LNCaP clone FGC (cell line): Measurements from ENCODE around the gene NOL8.

ENCODE experiments used
- DNase-seq: peaks from one replicate; pipeline ENCODE4 v3.0.0-alpha.2; 2011; ENCODE audit warnings: low read depth
- H3K4me3 ChIP-seq: 2 replicates; pipeline ENCODE4 v1.5.1; 2011; ENCODE audit warnings: mild to moderate bottlenecking, low read depth, low read length, control low read depth
- TF ChIP-seq, protein P1 (sequence below): IDR thresholded peaks from 2 replicates; pipeline ENCODE4 v1.5.1; 2012; ENCODE audit warnings: mild to moderate bottlenecking; ENCODE audit not compliant: control insufficient read depth, insufficient read depth; ENCODE audit errors: extremely low read depth

Gene NOL8

DNA sequence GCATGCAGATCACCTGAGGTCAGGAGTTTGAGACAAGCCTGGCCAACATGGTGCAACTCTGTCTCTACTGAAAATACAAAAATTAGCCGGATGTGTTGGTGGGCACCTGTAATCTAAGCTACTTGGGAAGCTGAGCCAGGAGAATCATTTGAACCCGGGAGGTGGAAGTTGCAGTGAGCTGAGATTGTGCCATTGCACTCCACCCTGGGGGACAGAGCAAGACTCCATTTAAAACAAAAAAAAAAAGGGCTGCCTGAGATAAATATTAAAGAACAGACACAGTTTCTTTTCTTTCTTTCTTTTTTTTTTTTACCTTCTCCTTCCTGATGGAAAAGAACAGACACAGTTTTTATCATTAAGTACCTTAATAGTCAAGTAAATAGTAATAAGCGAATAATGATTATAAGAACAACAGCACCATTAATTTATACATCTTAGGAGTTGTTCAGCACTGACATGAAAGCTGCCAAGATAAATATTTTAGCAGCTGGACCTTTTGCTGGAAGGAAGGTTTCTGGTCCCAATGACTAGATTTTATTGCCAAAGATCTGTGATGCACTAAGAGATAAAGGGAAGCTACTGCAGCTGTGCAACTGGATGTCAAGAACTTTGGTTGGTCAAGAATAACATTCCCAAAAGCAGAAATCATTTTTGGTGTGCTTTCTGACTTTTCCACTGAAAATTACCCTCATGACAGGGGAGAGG, 7.6 kb upstream of the NOL8 start:
- H3K4me3 ChIP-seq, result no peak overlapping the region
- peak; percentile 96 for DNase-seq
- TF ChIP-seq, protein P1, sequence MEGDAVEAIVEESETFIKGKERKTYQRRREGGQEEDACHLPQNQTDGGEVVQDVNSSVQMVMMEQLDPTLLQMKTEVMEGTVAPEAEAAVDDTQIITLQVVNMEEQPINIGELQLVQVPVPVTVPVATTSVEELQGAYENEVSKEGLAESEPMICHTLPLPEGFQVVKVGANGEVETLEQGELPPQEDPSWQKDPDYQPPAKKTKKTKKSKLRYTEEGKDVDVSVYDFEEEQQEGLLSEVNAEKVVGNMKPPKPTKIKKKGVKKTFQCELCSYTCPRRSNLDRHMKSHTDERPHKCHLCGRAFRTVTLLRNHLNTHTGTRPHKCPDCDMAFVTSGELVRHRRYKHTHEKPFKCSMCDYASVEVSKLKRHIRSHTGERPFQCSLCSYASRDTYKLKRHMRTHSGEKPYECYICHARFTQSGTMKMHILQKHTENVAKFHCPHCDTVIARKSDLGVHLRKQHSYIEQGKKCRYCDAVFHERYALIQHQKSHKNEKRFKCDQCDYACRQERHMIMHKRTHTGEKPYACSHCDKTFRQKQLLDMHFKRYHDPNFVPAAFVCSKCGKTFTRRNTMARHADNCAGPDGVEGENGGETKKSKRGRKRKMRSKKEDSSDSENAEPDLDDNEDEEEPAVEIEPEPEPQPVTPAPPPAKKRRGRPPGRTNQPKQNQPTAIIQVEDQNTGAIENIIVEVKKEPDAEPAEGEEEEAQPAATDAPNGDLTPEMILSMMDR, result no peak

DNA sequence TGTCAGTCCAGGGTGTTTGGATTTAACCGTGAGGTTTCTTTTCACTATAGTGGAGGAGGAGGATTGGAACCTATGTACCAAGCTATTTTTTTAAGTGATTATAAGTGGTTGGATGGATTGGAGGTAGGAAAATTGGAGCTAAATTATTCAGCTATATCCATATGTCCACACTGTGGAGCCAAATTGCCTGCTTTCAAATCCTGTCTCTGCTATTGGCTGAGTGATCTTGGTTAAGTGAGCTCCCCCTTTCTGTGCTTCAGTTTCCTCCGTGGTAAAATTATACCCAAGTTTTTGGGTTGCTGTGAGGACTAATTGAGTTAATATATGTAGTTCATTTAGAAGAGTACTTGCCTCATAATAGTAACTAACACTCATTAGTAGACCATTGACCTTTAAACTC, 3.1 kb upstream of the NOL8 start:
- no peak overlapping the region for H3K4me3 ChIP-seq
- DNase-seq, result no peak

DNA sequence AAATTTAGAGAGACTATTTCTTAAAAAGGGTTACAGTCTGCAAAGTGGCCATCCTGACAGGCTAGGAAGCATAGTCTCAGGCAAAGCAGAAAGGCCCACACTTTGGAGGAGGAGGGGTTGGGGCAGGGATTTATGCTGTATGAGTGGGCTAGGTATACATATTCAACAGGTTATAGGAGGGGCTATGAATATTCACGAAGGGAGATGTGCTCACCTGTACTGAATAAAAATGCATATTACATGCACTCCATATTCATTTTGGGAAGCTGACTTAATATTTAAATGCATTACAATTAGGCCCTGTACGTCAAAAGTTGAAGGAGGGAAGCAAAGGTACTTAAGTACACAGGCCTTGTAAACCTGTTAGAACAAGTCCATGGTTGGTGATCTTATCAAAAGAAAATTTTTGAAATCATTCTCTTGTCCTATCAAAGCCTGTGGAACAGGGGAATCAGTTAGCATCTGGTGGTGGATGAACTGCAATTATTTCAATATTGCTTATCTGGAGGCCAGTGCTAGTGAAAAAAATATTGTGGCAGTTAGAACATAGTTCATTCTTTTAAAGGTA, 2.2 kb upstream of the NOL8 start:
- DNase-seq, result no peak
- H3K4me3 ChIP-seq, result no peak overlapping the region
- TF ChIP-seq, protein P1, result no peak

More for the DNA sequence above, 3.1 kb upstream of the NOL8 start:
- TF ChIP-seq, protein P1, result peak; percentile 49

DNA sequence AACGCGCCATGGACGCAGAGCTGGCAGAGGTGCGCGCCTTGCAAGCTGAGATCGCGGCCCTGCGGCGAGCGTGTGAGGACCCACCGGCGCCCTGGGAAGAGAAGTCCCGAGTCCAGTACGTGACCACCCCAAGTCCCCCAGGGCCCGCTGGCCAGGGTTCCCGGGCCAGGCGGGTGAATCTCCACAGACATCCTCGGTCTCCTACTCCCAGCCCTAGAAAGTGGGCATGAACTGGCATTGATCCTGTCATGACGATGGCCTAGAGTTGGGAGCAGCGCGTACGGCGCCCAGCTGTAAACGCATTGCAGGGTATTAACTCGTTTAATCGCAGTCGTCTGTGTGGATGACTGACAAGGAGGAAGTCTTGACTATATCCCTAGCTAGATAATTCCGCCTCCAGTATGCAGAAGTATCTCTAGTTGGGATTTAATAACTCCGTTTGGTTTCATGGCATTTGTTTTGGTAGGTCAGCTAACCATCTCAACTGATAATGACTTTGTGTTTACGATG, 896 bp upstream of the NOL8 start:
- TF ChIP-seq, protein P1, result no peak
- DNase-seq, result no peak
- peak overlapping the region; percentile 89 for H3K4me3 ChIP-seq

DNA sequence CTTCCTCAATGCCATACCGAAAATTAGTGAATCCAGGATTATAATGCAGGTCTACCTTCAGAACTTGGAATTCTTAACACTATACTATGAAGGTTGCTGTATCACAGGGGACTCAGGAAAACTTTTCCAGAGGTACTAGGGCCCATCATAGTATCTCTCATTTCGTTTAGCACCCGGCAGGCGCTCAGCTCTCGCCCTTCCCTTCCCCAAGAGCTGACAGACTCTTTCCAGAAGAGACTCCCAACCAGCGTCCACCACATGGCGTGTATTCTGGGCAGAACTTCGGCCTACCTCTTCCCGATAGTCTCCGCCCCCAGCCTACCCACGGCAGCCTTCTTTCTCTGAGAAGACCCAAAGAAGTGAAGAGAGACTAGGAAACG, 271 bp downstream of the NOL8 start:
- TF ChIP-seq, protein P1, result no peak
- H3K4me3 ChIP-seq, result peak overlapping the region; percentile 89
- DNase-seq, result no peak

DNA sequence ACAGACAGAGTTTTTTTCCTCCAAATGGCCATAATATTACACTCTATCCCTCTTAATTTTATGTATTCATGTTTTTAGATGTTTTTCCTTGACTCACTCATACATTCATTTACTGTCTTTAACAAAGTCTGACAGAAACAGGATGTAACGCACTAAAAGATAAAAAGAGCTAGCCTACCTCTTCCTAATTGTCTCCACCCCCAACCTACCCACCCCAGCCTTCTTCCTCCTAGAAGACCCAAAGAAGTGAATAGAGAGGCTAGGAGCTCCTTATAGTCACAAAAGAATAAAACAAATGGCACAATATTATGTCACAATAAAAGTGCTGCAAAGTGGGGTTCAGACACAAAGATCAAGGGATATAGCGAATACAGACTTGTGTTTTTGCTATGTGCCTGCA, 719 bp downstream of the NOL8 start:
- TF ChIP-seq, protein P1, result no peak
- H3K4me3 ChIP-seq, result peak overlapping the region; percentile 89
- no peak for DNase-seq

DNA sequence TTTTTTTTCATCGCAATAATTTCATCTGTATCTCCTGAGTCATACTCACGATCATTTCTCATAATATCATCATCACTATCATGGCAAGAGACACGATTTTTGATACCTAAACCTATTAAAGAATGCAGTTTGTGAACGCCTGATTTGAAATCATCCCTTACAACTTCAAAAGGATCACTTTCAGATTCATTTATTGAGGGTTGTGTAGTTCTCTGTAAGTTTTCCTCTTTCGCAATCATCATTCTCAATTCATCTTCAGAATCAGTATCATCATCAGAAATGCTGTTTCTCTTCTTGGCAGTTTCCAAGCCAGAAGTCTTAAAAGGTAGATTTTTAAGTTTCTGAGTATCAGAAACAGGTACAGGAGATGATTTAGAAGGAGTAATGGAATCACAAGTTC, 9.7 kb downstream of the NOL8 start:
- H3K4me3 ChIP-seq, result no peak overlapping the region
- TF ChIP-seq, protein P1, result no peak
- DNase-seq, result no peak
